Parathyroid adenoma (tissue), 2 donors: Measurements from ENCODE around the gene CCDC187.

Experiments
- H2AFZ ChIP-seq: fragments of 300-600 bp; sonication (generic); one replicate; pipeline ENCODE4 v1.7.0; 2017; ENCODE audit warnings: antibody characterized with exemption, mild to moderate bottlenecking
- H3K27ac ChIP-seq: fragments of 300-600 bp; sonication (generic); one replicate; pipeline ENCODE4 v1.7.0; 2017
- H3K27me3 ChIP-seq: fragments of 300-600 bp; sonication (generic); one replicate; pipeline ENCODE4 v1.7.0; 2017; ENCODE audit warnings: low read length; ENCODE audit not compliant: control insufficient read depth, insufficient read depth
- H3K36me3 ChIP-seq: fragments of 300-600 bp; sonication (generic); one replicate; pipeline ENCODE4 v1.7.0; 2017; ENCODE audit warnings: low read length; ENCODE audit not compliant: control insufficient read depth, insufficient read depth
- H3K4me1 ChIP-seq: fragments of 300-600 bp; sonication (generic); one replicate; pipeline ENCODE4 v1.7.0; 2017; ENCODE audit warnings: control low read depth
- H3K4me2 ChIP-seq: fragments of 300-600 bp; sonication (generic); one replicate; pipeline ENCODE4 v1.7.0; 2017; ENCODE audit warnings: low read length
- H3K4me3 ChIP-seq: fragments of 300-600 bp; sonication (generic); one replicate; pipeline ENCODE4 v1.7.0; 2017; ENCODE audit warnings: low read depth, low read length
- H3K79me2 ChIP-seq: fragments of 300-600 bp; sonication (generic); one replicate; pipeline ENCODE4 v1.7.0; 2017; ENCODE audit warnings: control low read depth
- H3K9ac ChIP-seq: fragments of 300-600 bp; sonication (generic); one replicate; pipeline ENCODE4 v1.7.0; 2017; ENCODE audit warnings: mild to moderate bottlenecking
- H3K9me3 ChIP-seq: fragments of 300-600 bp; sonication (generic); one replicate; pipeline ENCODE4 v1.7.0; 2017; ENCODE audit warnings: low read length; ENCODE audit not compliant: control insufficient read depth
- CTCF ChIP-seq: fragments of 300-600 bp; sonication (generic); IDR thresholded peaks from one replicate; pipeline ENCODE4 v1.7.0; 2017; ENCODE audit warnings: antibody characterized with exemption, mild to moderate bottlenecking
- donor health status: primary hyperparathyroidism.

CCDC187 gene

GRCh38 chr9:136339958-136340310, 36.0 kb upstream of the CCDC187 start:
- Histone ChIP-seq H3K9ac (no peak overlapping the region), H2AFZ (no peak overlapping the region), H3K36me3 (no peaks in the 10 kb centered on the region), H3K79me2 (no peaks in the 10 kb centered on the region), H3K27me3 (no peaks in the 10 kb centered on the region), H3K4me2 (no peak overlapping the region), H3K4me1 (peaks cover 5% of the 10 kb centered on the region), H3K27ac (no peak overlapping the region), H3K9me3 (no peaks in the 10 kb centered on the region), H3K4me3 (no peak overlapping the region)
- no peak for TF ChIP-seq CTCF

DNA sequence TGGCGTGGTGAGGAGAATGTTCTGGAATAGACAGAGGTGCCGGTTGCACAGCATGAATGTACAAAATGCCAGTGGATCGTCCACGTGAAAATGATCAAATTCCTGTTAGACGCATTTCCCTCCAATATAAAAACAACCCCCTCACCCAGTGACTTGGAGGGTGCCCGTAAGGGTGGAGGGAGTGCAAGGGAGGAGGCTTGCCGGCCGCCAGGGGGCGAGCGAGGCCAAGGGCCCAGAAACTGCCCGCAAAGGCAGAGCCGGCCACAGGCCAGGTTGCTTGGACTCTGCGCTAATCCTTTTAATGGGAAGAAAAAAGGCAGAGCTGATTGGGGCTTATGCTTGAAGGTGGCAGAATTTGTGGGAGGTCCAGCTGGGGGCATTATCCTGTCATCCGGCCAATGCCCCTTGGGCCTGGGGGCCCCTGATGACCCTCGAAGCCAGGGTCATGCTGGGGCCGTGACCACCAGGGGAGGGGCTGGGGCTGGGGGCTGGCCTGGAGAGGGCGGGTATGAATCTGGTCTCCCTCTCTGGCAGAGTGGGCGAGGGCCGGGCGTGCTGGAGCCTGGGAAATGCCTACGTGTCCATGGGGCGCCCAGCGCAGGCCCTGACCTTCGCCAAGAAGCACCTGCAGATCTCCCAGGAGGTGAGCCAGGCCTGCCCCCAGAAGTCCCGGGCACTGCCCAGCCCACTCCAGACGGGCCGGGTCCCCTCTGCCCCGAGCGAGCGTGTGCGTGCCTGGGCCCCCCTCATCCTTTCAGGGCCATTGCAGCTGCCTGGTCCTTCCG, 35.5 kb upstream of the CCDC187 start:
- H3K36me3 ChIP-seq: no peaks in the 10 kb centered on the region

GRCh38 chr9:136338511-136338910, 34.6 kb upstream of the CCDC187 start:
- Histone ChIP-seq H3K27ac (no peak overlapping the region), H3K4me1 (peaks cover 5% of the 10 kb centered on the region), H2AFZ (no peak overlapping the region), H3K36me3 (no peaks in the 10 kb centered on the region), H3K27me3 (no peaks in the 10 kb centered on the region), H3K79me2 (no peaks in the 10 kb centered on the region), H3K4me2 (no peak overlapping the region), H3K9me3 (no peaks in the 10 kb centered on the region), H3K9ac (no peak overlapping the region), H3K4me3 (no peak overlapping the region)
- no peak for TF ChIP-seq CTCF

More for the DNA sequence above, 35.5 kb upstream of the CCDC187 start:
- peak; percentile 89 for TF ChIP-seq CTCF
- H3K27me3 ChIP-seq: no peaks in the 10 kb centered on the region
- no peaks in the 10 kb centered on the region for H3K79me2 ChIP-seq
- no peak overlapping the region for H3K4me2 ChIP-seq
- H3K4me3 ChIP-seq: no peak overlapping the region
- no peak overlapping the region for H2AFZ ChIP-seq
- H3K4me1 ChIP-seq: peaks cover 5% of the 10 kb centered on the region
- H3K9me3 ChIP-seq: no peaks in the 10 kb centered on the region
- no peak overlapping the region for H3K27ac ChIP-seq
- no peak overlapping the region for H3K9ac ChIP-seq

GRCh38 chr9:136337416-136338395, 33.8 kb upstream of the CCDC187 start:
- Histone ChIP-seq H3K79me2 (no peaks in the 10 kb centered on the region), H3K4me3 (no peak overlapping the region), H3K27me3 (no peaks in the 10 kb centered on the region), H3K9me3 (no peaks in the 10 kb centered on the region), H2AFZ (no peak overlapping the region), H3K4me1 (no peaks in the 10 kb centered on the region), H3K36me3 (no peaks in the 10 kb centered on the region), H3K27ac (no peak overlapping the region), H3K4me2 (no peak overlapping the region), H3K9ac (no peak overlapping the region)
- no peak for TF ChIP-seq CTCF
